ENCODE measurements around the gene TMEM212. TPM values are rescaled to one million over a fixed set of nuclear protein-coding genes. Genes with fewer than 3 reads are reported as not detected.

Gene TMEM212
- total and polyA plus RNA-seq, 9 of the 15 experiments (the other 6 are each of a cell fraction or from before 2014, with no cell fraction given) = not detected

- TF ChIP-seq ZBTB34 (CRISPR knock-in tag; IDR thresholded peaks at IDR 0.05) (no peak), ESRRA (IDR thresholded peaks at IDR 0.05; ENCODE audit: borderline replicate concordance, low read depth) (no peak), NUFIP1 (IDR thresholded peaks at IDR 0.05; ENCODE audit: partially characterized antibody) (no peak), CREBBP (IDR thresholded peaks at IDR 0.05; ENCODE audit: low read depth, low read length) (no peak), FOXJ2 (tag; IDR thresholded peaks at IDR 0.05) (0 out of 2 replicates have a peak, but pooled peaks have one; percentile 38), ASH1L (IDR thresholded peaks at IDR 0.05; ENCODE audit: borderline replicate concordance, low read depth, partially characterized antibody) (no peak), E2F1 (CRISPR knock-in tag; IDR thresholded peaks at IDR 0.05) (no peak), ZNF280B (CRISPR knock-in tag; IDR thresholded peaks at IDR 0.05) (no peak), U2AF1 (optimal IDR thresholded peaks at IDR 0.05; ENCODE audit: low read depth, low read length) (no peak), SETDB1 (IDR thresholded peaks at IDR 0.05; ENCODE audit: low read length) (no peak), SRSF1 (IDR thresholded peaks at IDR 0.05; ENCODE audit: low read depth, low read length) (no peak), LEF1 (IDR thresholded peaks at IDR 0.05) (peak; percentile 74), HNRNPL (IDR thresholded peaks at IDR 0.05; ENCODE audit: low read depth, low read length) (no peak), GABPB1 (CRISPR knock-in tag; IDR thresholded peaks at IDR 0.05) (no peak), ILF3 (IDR thresholded peaks at IDR 0.05; ENCODE audit: borderline replicate concordance) (no peak), HMG20A (CRISPR knock-in tag; conservative IDR thresholded peaks at IDR 0.05) (no peak), COPS2 (conservative IDR thresholded peaks at IDR 0.05) (no peak), HMGXB4 (CRISPR knock-in tag; IDR thresholded peaks at IDR 0.05) (no peak), SAFB2 (IDR thresholded peaks at IDR 0.05; ENCODE audit: borderline replicate concordance, low read depth, low read length, severe bottlenecking) (no peak), ZSCAN32 (CRISPR knock-in tag; IDR thresholded peaks at IDR 0.05) (no peak), ZKSCAN8 (CRISPR knock-in tag; IDR thresholded peaks at IDR 0.05) (0 out of 2 replicates have a peak, but pooled peaks have one; percentile 39), GATAD2A (IDR thresholded peaks at IDR 0.05) (0 out of 2 replicates have a peak, but pooled peaks have one; percentile 61), ZNF75A (CRISPR knock-in tag; IDR thresholded peaks at IDR 0.05) (no peak)
Observed at GRCh38 chr3:171806200-171807128, 36.7 kb upstream of the TMEM212 start (continued).
